ENCODE data around the gene TENM4.
A peak's percentile ranks its signal among the peaks of the same experiment; 100 is the strongest.

The TENM4 gene

DNA sequence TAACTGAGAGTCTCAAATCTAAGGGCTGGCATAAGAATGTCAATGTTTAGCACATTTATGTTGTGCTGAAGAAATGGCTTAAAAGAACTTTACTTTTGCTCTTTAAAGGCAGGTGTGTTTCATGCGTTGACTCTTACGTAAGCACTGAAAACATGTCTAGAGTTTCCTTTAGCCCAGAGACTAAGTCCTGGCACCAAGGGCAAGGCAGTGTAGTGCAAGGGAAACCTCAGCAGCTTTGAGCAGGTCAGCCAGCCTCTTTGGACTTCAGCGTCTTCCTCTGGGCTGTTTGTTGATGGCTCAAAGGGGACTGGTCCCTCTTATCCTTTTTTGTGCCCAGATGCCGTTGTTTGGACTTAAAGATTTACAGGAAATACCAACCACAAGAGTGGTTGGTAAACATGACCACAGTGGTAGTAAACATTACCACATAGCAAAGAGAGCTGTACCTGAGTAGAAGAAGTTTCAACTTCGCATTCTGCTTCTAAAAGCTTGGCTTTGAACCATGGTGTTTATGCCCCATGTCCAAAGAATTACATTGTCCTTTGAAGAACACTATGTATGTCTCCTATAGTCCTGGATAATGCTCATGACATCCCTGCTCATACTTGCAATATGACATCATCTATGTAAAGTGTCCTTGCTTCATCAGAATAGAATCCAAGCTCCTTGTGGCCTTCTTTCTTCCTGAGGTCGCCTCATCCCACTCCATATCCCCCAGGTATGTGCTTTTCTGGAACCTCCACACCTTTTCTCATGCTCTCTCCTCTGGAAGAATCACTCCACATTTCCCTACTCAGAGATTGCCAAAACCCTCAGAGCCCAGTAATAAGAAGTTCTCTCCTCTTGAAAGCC is 23.5 kb downstream of the TENM4 start:
- DNase-seq, result no peak

- no peak for DNase-seq
Measured at GRCh38 chr11:79415912-79416311, 24.9 kb downstream of the TENM4 start.

- DNase-seq, result no peak
Measured at GRCh38 chr11:79415411-79415810, 25.4 kb downstream of the TENM4 start.

DNA sequence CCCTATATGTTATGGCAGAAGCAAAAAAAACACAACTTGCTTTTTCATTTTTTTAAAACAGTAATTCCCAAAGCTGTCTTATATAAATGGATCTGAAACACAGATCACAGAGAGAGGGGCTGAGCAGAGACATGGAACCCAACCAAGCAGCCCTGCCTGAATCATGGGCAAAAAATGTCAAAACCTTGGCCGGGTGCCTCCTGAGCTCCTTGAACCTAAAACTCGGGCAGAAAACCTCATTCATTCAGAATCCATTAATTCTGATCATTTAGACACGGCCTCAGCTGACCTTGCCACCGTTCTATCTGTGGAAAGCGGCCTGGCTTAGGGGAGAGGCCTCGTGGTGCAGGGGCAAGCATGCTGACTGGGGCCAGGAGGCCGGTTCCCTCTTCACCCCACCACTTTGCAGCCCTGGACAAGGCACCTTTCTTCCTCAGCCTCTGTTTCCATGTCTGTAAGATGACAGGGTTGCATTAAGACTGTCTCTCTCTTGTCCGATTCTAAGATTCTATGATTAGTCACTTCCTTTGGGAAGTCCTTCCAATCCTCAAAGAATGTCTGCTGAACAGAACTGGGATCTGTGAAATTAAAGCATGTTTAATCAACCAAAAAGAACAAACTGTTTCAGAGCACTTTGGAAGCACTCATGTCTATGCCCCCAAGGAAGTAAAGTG is 26.0 kb downstream of the TENM4 start:
- DNase-seq, result no peak

DNA sequence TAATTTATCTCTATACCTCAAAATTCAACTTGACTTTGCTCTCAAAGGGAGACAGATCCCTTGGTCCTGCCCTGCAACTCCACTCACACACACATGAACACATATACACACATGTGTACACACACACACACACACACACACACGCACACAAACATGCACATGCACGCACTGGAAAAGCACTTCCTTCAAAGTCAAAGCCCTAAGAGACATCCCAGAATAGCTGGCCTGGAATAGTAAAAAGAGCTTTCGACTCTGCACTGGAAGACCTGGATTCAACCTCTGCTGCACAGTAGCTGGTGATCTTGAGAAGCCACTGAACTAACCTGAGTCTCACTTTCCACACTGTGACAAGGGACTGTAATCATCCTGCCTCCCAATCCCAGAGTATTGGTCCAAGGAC is 26.8 kb downstream of the TENM4 start:
- DNase-seq, result no peak

- DNase-seq, result no peak
Measured at GRCh38 chr11:79413268-79413667, 27.6 kb downstream of the TENM4 start.

- DNase-seq, result no peak
Measured at GRCh38 chr11:79412761-79413160, 28.1 kb downstream of the TENM4 start.

DNA sequence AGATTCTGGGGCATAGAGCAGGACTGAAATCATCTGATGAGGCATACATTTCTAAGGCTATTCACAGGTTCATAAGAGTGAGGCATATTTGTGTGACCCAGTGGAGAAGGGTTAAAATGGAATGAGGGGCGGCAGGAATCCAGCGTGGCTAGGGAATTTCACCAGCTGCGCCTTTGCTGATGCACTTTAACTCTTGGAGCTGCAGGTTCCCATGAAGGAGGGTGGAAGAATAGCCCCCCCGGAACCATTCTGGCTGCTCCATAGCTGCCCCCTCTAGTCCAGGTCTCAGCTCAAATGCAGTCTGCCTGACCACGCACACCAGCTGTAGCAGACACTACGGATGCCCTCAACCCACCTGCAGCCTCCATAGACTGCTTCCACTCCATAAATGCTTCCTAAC is 31.5 kb downstream of the TENM4 start:
- no peak for DNase-seq

DNA sequence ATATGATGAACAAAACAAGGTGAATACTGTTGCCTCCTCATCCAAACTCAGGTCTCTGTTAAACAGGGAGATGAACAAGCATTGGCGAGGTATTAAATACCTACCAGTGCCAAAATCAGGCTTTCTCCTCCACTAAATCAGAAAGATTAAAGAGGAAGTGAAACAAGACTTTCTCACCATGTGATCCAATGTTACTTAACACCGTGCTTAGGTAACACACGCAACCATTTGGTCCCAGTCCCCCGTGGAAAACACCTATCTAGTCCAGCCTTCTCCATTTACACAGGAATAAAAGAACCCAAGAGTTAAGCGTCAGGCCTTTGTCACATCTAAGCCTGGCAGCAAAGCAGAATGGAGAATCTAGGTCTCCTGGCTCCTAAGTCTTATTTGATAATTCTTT is 34.5 kb downstream of the TENM4 start:
- no peak for DNase-seq

- DNase-seq, result no peak
Measured at GRCh38 chr11:79404806-79405205, 36.0 kb downstream of the TENM4 start.

- no peak for DNase-seq
Measured at GRCh38 chr11:79404325-79404724, 36.5 kb downstream of the TENM4 start.

GRCh38 chr11:79403839-79404238 is 37.0 kb downstream of the TENM4 start:
- DNase-seq, result no peak

DNA sequence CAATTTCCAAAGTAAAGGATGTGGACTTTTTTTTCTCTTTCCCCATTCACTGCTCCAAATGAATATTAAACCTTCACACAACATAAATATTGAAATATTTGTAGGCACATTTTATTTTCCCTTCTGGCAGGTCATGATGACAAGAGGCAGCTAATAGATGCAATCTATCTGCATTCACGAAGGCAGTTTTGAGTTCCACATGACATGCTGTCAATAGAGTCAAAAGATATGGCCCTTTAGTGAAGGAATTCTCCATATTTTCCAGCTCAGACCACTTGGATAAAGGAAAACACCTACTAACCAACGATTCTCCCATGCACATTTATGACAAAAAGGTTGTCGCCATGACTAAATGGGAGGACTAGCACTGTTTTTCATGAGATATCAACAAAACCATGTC is 37.9 kb downstream of the TENM4 start:
- DNase-seq, result no peak

GRCh38 chr11:79400717-79401330 is 40.0 kb downstream of the TENM4 start:
- DNase-seq, result peak; percentile 26

DNA sequence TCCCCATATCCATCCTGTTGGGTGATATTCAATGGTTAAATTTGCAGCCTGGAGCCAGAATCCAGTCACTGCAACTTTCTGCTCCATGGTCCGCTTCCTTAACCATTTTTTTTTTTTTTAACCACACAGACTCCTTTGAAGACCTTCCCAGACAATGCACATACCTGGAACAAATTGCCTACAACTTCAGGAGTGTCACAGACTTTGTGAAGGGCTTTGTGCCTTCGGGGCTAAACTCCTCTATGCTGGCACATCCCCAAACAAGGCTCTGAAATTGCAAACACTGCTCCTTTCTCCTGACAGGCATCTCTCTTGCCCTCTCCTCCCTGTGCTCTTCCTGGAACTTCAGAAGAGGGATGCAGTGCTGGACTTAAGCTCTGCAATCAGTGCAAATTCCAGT is 40.6 kb downstream of the TENM4 start:
- no peak for DNase-seq

- no peak for DNase-seq
Measured at GRCh38 chr11:79397252-79397651, 43.6 kb downstream of the TENM4 start.

- DNase-seq, result no peak
Measured at GRCh38 chr11:79396674-79397073, 44.2 kb downstream of the TENM4 start.

GRCh38 chr11:79396001-79396400 is 44.8 kb downstream of the TENM4 start:
- DNase-seq, result no peak

GRCh38 chr11:79393362-79394043 is 47.3 kb downstream of the TENM4 start:
- no peak for DNase-seq

GRCh38 chr11:79392161-79392560 is 48.7 kb downstream of the TENM4 start:
- no peak for DNase-seq

DNA sequence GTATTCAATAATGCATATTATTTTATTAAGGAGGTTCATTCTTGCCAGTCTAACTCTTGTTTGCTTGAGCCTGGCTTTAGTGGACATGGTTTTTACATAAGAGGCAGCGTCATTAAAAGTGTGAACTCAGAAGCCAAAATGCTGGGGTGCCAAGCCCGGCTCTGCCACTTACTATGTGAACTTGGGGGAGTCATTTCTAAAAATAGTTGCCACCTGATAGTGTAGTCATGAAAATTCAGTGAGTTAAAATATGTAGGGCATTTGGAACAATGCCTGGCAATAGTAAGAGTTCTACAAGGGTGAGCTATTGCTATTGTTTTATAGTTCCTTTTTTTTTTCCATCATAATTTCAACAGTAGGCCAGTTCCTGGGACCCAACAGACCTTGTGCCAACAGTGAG is 49.9 kb downstream of the TENM4 start:
- DNase-seq, result no peak

- DNase-seq, result no peak
Measured at GRCh38 chr11:79390477-79390876, 50.4 kb downstream of the TENM4 start.

GRCh38 chr11:79388201-79388600 is 52.6 kb downstream of the TENM4 start:
- no peak for DNase-seq

GRCh38 chr11:79383874-79384273 is 57.0 kb downstream of the TENM4 start:
- DNase-seq, result no peak
